GM23248 (cell line): ENCODE measurements around the gene EEF1AKMT2. TPM values are rescaled to one million over a fixed set of nuclear protein-coding genes. Genes with fewer than 3 reads are reported as not detected.
A peak's percentile ranks its signal among the peaks of the same experiment; 100 is the strongest.

Experiments used
- DNase-seq: peaks from one replicate; pipeline ENCODE4 v3.0.0-alpha.2; 2015
- H2AFZ ChIP-seq: fragments of 200-600 bp; sonication (generic); 2 replicates; pipeline ENCODE4 v1.6.1; 2016; ENCODE audit warnings: antibody characterized with exemption
- H3F3A ChIP-seq: fragments of 200-600 bp; sonication (generic); 2 replicates; pipeline ENCODE4 v1.6.1; 2016; ENCODE audit warnings: mild to moderate bottlenecking, antibody characterized with exemption, mixed run types; ENCODE audit not compliant: insufficient read depth
- H3K27ac ChIP-seq: fragments of 200-600 bp; sonication (generic); 2 replicates; pipeline ENCODE4 v1.5.1; 2016; ENCODE audit warnings: mild to moderate bottlenecking
- H3K27me3 ChIP-seq: fragments of 200-600 bp; sonication (generic); replicated peaks from 2 replicates; pipeline ENCODE4 v1.6.1; 2016; ENCODE audit warnings: mild to moderate bottlenecking; ENCODE audit not compliant: insufficient read depth
- H3K36me3 ChIP-seq: fragments of 200-600 bp; sonication (generic); 2 replicates; pipeline ENCODE4 v1.6.1; 2016; ENCODE audit warnings: low read depth, mild to moderate bottlenecking
- H3K4me1 ChIP-seq: fragments of 200-600 bp; sonication (generic); 2 replicates; pipeline ENCODE4 v1.6.1; 2016; ENCODE audit warnings: mild to moderate bottlenecking; ENCODE audit not compliant: insufficient read depth
- H3K4me2 ChIP-seq: fragments of 200-600 bp; sonication (generic); one replicate; pipeline ENCODE4 v1.6.1; 2016; ENCODE audit warnings: mild to moderate bottlenecking; ENCODE audit not compliant: unreplicated experiment
- H3K4me3 ChIP-seq: fragments of 200-600 bp; sonication (generic); 2 replicates; pipeline ENCODE4 v1.5.1; 2016; ENCODE audit warnings: mild to moderate bottlenecking
- H3K79me2 ChIP-seq: fragments of 200-600 bp; sonication (generic); 2 replicates; pipeline ENCODE4 v1.6.1; 2016; ENCODE audit warnings: mild to moderate bottlenecking; ENCODE audit not compliant: insufficient read depth
- H3K9ac ChIP-seq: fragments of 200-600 bp; sonication (generic); 2 replicates; pipeline ENCODE4 v1.6.1; 2016; ENCODE audit warnings: mild to moderate bottlenecking
- H3K9me2 ChIP-seq: fragments of 200-600 bp; sonication (generic); 2 replicates; pipeline ENCODE4 v1.6.1; 2016; ENCODE audit warnings: mixed run types, mild to moderate bottlenecking, moderate library complexity; ENCODE audit not compliant: insufficient read depth
- H3K9me3 ChIP-seq: fragments of 200-600 bp; sonication (generic); one replicate; pipeline ENCODE4 v1.6.1; 2017; ENCODE audit warnings: low read depth
- H4K20me1 ChIP-seq: fragments of 200-600 bp; sonication (generic); 2 replicates; pipeline ENCODE4 v1.6.0; 2016; ENCODE audit not compliant: insufficient read depth
- EZH2 ChIP-seq: fragments of 200-600 bp; sonication (generic); IDR thresholded peaks from 2 replicates; pipeline ENCODE4 v1.6.1; 2018; ENCODE audit warnings: antibody characterized with exemption, mild to moderate bottlenecking; ENCODE audit not compliant: insufficient read depth, poor library complexity, severe bottlenecking
- EZH2phosphoT487 ChIP-seq: fragments of 200-600 bp; sonication (generic); IDR thresholded peaks from 2 replicates; pipeline ENCODE4 v1.6.1; 2018; ENCODE audit warnings: antibody characterized with exemption, moderate library complexity, mild to moderate bottlenecking, low read depth; ENCODE audit not compliant: insufficient read depth
- WGBS, 2 experiments: methylation state at CpG; one replicate each; pipeline ENCODE4 v1.1.6; 2015 to 2017; ENCODE audit warnings: low lambda C conversion rate in 2 of 2, low coverage in 1 of 2; ENCODE audit errors: missing lambda C conversion rate in 2 of 2; 5-methylcytosine and 5-hydroxymethylcytosine counted together
- in situ Hi-C: fragments of 300-500 bp; cut with MboI; formaldehyde crosslinking; loops from 2 replicates; pipeline ENCODE4 v1.15.0; 2020
- polyA plus RNA-seq: library from polyadenylated mRNA; unstranded; fragments of >200 nt; fragmentation: Nextera tagmentation; extraction: Ambion mirVana; gene quantifications from 2 replicates; pipeline ENCODE4 v1.2.1, GENCODE V29; 2016
- total RNA-seq: library from RNA; depleted of rRNA; stranded (reverse); fragments of >200 nt; shearing (Covaris generic); gene quantifications from 2 replicates; pipeline ENCODE4 v1.2.3, GENCODE V29; 2014; rRNA removed

The EEF1AKMT2 gene
- total RNA-seq (19.6 and 24.0 TPM in 2 replicates), polyA plus RNA-seq (25.4 and 27.4 TPM in 2 replicates)

DNA sequence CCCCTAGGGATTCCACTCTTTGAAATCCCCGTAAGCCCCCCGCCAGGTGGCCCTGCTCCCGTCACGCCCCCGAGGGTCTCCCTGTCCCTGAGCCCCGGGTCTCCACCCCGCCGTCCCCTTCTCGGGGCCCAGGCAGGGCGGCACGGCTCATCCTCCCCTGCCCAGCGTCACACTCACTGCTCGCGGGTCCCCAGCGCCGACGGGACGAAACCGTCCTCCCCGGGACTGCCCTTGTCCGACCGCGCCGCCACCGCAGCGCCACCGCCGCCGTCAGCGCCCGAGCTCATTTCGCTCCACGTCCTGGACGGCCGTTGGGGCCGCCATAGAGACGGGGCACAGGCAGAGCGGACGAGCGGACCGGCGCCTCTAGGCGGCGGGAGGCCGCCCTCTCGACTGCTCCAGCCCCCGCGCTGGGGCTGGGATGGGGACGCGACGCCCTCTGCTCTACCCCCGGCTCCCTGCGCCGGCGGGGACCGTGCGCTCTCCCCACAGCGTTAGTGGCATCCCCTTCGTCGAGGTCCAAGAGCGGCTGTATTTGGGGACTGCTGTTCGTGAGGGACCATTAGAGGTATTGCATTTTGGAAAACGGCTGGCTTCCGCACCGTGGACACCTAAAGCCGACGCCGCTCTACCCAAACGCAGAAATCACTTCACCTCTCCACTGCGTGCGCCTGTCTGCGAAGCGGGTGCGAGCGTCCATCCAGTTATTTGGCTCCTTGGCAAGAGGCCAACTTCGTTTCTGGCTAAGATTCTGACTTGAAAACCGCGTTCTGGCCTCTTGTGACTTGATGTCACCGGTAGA, at the start of gene EEF1AKMT2:
EEF1AKMT2 (minus strand) TSS at position 341 of the 802 bp plus-strand sequence; CDS start at position 287, 54 bp downstream.
- Histone ChIP-seq H2AFZ (peak within 1 kb of the TSS; percentile 97), H3K4me2 (peak within 1 kb of the TSS; percentile 82), H3K4me1 (no peaks in the 10 kb centered on the region), H3K4me3 (peak within 1 kb of the TSS; percentile 90), H3K27ac (peak within 1 kb of the TSS; percentile 83), H3K79me2 (peaks cover 45% of the 10 kb centered on the region), H3F3A (no peaks in the 10 kb centered on the region), H3K9ac (peak within 1 kb of the TSS; percentile 97), H3K9me3 (no peaks in the 10 kb centered on the region), H4K20me1 (no peaks in the 10 kb centered on the region), H3K36me3 (peaks cover 13% of the 10 kb centered on the region; the same call in 1 of the 2 replicates), H3K27me3 (no peaks in the 10 kb centered on the region), H3K9me2 (no peaks in the 10 kb centered on the region)
- in situ Hi-C loops = no loop called here
- WGBS, 2 experiments = 1 to 2% methylated on average over 55 to 59 of the region's 79 CpGs
- peak; percentile 88 for DNase-seq
- TF ChIP-seq EZH2phosphoT487 (no peak), EZH2 (no peak)

DNA sequence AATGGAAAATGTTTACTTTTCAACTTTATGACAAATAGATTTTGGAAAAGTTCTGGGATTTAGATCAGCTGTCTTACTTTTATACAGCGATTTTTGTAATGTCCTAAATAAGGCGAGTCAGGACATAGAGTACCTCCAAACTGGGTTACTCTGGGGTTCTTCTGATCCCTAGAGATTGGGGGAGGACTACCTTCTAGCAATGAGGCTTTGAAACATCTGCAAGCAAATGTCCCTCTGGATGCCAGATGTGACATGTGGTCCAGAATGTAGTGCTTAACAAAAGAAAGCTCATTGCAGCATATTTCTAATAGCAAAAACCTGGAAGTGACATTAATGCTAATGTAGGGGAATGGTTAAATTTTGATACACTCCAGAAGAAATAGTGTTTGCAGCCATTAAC, 46.0 kb upstream of the EEF1AKMT2 start:
- in situ Hi-C loops = no loop called here
- WGBS, 2 experiments = 56 to 61% methylated on average over 2 of the region's 2 CpGs
- DNase-seq = no peak
- Histone ChIP-seq H3K27ac (no peak overlapping the region), H3F3A (peaks cover 9% of the 10 kb centered on the region; the same call in 1 of the 2 replicates), H3K9me3 (no peaks in the 10 kb centered on the region), H3K9me2 (no peaks in the 10 kb centered on the region), H3K4me2 (no peak overlapping the region), H3K36me3 (peaks cover 21% of the 10 kb centered on the region), H3K4me1 (no peaks in the 10 kb centered on the region), H2AFZ (no peak overlapping the region), H4K20me1 (no peaks in the 10 kb centered on the region), H3K27me3 (no peaks in the 10 kb centered on the region), H3K79me2 (no peaks in the 10 kb centered on the region), H3K9ac (no peak overlapping the region), H3K4me3 (no peak overlapping the region)
- no peak for TF ChIP-seq EZH2
- no peak for TF ChIP-seq EZH2phosphoT487

DNA sequence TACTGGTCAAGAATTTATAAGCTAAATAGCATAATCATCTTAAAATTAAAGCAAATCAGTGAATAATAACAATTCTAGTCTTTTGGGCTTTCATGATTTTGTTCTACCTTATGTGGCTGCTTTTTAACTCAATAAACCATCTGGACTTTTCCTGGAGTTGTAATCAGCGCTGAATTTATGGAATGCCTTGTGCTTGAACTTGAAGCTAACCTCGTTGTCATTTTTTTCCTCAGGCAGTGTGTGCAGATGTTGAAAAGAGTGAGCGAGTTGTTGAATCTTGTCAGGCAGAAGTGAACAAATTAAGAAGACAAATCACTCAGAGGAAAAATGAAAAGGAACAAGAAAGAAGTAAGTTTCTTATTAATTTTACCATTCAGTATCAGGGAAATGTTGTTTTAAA, 39.4 kb upstream of the EEF1AKMT2 start:
- H4K20me1 ChIP-seq = 0 out of 2 replicates have a peak, but pooled peaks cover 6% of the 10 kb centered on the region
- H3K4me3 ChIP-seq = no peak overlapping the region
- TF ChIP-seq EZH2phosphoT487 (no peak), EZH2 (no peak)
- H3K27me3 ChIP-seq = no peaks in the 10 kb centered on the region
- H3K4me1 ChIP-seq = no peaks in the 10 kb centered on the region
- H3K4me2 ChIP-seq = no peak overlapping the region
- peaks cover 60% of the 10 kb centered on the region for H3K36me3 ChIP-seq
- H3K27ac ChIP-seq = no peak overlapping the region
- WGBS, 2 experiments = 68 to 72% methylated on average over 3 of the region's 3 CpGs
- H3K9ac ChIP-seq = no peak overlapping the region
- H3K9me2 ChIP-seq = no peaks in the 10 kb centered on the region
- no peak for DNase-seq
- H3F3A ChIP-seq = peaks cover 3% of the 10 kb centered on the region; the same call in 1 of the 2 replicates
- in situ Hi-C loops = no loop called here
- H3K9me3 ChIP-seq = no peaks in the 10 kb centered on the region
- H2AFZ ChIP-seq = no peak overlapping the region
- no peaks in the 10 kb centered on the region for H3K79me2 ChIP-seq

DNA sequence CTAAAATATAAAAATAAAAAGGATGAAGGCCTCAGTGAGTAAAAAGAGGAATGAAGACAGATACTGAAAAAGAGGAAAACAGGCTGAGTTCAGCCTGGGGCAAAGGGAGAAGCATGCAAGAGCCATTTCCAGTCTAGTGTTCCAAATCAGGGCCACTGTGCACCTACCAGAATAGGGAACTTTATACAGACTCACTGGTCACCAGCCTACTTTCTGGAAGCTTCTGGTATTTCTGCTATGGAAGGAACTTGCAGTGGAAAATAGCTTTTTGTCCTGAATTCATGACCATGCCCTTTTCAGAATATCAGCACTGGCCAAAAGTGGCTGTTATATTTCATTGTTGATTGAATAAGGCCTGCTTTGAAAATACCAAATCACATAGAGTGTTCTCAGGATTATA, 38.8 kb upstream of the EEF1AKMT2 start:
- H3K4me3 ChIP-seq = no peak overlapping the region
- in situ Hi-C loops = no loop called here
- H3K9ac ChIP-seq = no peak overlapping the region
- H3K9me3 ChIP-seq = no peaks in the 10 kb centered on the region
- H3K36me3 ChIP-seq = peaks cover 53% of the 10 kb centered on the region
- no peak overlapping the region for H2AFZ ChIP-seq
- H4K20me1 ChIP-seq = 0 out of 2 replicates have a peak, but pooled peaks cover 6% of the 10 kb centered on the region
- H3K4me2 ChIP-seq = no peak overlapping the region
- no peaks in the 10 kb centered on the region for H3K4me1 ChIP-seq
- no peak for TF ChIP-seq EZH2phosphoT487
- no peak for TF ChIP-seq EZH2
- H3F3A ChIP-seq = no peaks in the 10 kb centered on the region
- H3K27ac ChIP-seq = no peak overlapping the region
- H3K79me2 ChIP-seq = no peaks in the 10 kb centered on the region
- DNase-seq = no peak
- no peaks in the 10 kb centered on the region for H3K9me2 ChIP-seq
- no peaks in the 10 kb centered on the region for H3K27me3 ChIP-seq
